ENCODE data around the gene LRMDA. TPM values are rescaled to one million over a fixed set of nuclear protein-coding genes. Genes with fewer than 3 reads are reported as not detected.
A peak's percentile ranks its signal among the peaks of the same experiment; 100 is the strongest.

Gene LRMDA
- total RNA-seq, 1 donor from 2014 or later, result 5.2 TPM

DNA sequence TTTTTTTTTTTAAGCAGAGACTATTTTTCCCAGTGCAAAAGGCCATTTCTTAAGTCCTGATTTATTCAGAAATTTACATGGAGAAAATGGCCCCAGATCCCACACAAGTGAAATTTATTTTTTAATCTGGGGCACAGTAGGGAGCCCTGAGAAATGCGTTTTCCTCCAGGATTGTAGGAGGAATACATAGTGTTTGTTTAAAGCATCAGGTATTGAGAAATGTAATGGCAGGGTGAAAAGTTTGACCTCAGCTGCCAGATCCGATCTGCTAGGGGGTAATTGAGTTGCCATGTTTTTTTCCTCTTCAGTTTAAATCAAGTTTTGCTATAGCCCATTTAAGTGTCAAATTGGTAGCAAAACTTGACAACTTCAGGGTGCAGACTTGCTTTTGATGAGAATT, 110.0 kb downstream of the LRMDA start:
- Mint-ChIP-seq H3K9me3 (peaks cover 4% of the 10 kb centered on the region), H3K4me1 (peaks cover 91% of the 10 kb centered on the region), H3K27me3 (ENCODE audit: insufficient read depth, low read depth) (peaks cover 9% of the 10 kb centered on the region), H3K4me3 (peak overlapping the region; percentile 59), H3K36me3 (no peaks in the 10 kb centered on the region), H3K27ac (peak overlapping the region; percentile 82)
- peaks cover 84% of the 10 kb centered on the region for H3K4me1 ChIP-seq
- H3K4me3 ChIP-seq, result peak overlapping the region; percentile 8
- peak; percentile 52 for DNase-seq (ENCODE audit: low spot score)
- H3K9ac ChIP-seq, result no peak overlapping the region
- peak overlapping the region; percentile 57 for H3K4me2 ChIP-seq
- H3K79me2 ChIP-seq (ENCODE audit: low read depth), result no peaks in the 10 kb centered on the region
- H3K27me3 ChIP-seq, result no peaks in the 10 kb centered on the region
- TF ChIP-seq, protein P1, sequence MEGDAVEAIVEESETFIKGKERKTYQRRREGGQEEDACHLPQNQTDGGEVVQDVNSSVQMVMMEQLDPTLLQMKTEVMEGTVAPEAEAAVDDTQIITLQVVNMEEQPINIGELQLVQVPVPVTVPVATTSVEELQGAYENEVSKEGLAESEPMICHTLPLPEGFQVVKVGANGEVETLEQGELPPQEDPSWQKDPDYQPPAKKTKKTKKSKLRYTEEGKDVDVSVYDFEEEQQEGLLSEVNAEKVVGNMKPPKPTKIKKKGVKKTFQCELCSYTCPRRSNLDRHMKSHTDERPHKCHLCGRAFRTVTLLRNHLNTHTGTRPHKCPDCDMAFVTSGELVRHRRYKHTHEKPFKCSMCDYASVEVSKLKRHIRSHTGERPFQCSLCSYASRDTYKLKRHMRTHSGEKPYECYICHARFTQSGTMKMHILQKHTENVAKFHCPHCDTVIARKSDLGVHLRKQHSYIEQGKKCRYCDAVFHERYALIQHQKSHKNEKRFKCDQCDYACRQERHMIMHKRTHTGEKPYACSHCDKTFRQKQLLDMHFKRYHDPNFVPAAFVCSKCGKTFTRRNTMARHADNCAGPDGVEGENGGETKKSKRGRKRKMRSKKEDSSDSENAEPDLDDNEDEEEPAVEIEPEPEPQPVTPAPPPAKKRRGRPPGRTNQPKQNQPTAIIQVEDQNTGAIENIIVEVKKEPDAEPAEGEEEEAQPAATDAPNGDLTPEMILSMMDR (IDR thresholded peaks at IDR 0.05), result no peak
- TF ChIP-seq EZH2phosphoT487 (IDR thresholded peaks at IDR 0.05) (no peak), EZH2 (IDR thresholded peaks at IDR 0.05) (no peak)
- no peaks in the 10 kb centered on the region for H4K20me1 ChIP-seq (ENCODE audit: low read depth)
- H3K9me3 ChIP-seq (ENCODE audit: low read depth), result no peaks in the 10 kb centered on the region
- no peak overlapping the region for H2AFZ ChIP-seq (replicated peaks)
- H3K36me3 ChIP-seq, result no peaks in the 10 kb centered on the region
- peaks cover 43% of the 10 kb centered on the region for H3F3A ChIP-seq (ENCODE audit: low read depth)
- peak overlapping the region; percentile 93 for H3K27ac ChIP-seq

DNA sequence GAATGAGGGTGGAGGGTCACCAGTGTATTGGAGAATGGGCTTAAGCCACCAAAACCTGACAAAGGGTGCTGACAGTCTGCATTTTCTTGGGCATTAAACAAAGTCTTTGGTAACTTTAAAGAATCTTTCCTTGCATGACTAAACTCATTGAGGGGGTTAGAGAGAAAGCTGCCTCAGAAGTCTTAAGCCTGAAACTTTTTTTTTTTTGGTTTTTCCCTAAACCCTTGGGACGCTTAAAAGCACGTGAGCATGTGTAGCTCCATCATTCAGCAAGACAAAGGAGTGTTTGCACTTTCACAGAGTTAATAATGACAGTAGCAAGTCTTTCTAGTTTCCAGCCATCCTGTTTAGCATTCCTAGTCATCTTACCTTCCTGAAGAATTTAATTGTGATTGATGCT, 110.7 kb downstream of the LRMDA start:
- TF ChIP-seq, protein P1 (IDR thresholded peaks at IDR 0.05), result no peak
- no peak for TF ChIP-seq EZH2phosphoT487 (IDR thresholded peaks at IDR 0.05)
- TF ChIP-seq EZH2 (IDR thresholded peaks at IDR 0.05), result no peak
- H3K27me3 ChIP-seq, result no peaks in the 10 kb centered on the region
- peaks cover 81% of the 10 kb centered on the region for H3K4me1 ChIP-seq
- H3K36me3 ChIP-seq, result no peaks in the 10 kb centered on the region
- Mint-ChIP-seq H3K36me3 (no peaks in the 10 kb centered on the region), H3K27ac (peak overlapping the region; percentile 39), H3K27me3 (ENCODE audit: insufficient read depth, low read depth) (peaks cover 6% of the 10 kb centered on the region), H3K4me1 (peaks cover 88% of the 10 kb centered on the region), H3K4me3 (no peak overlapping the region), H3K9me3 (peaks cover 6% of the 10 kb centered on the region)
- H2AFZ ChIP-seq (replicated peaks), result no peak overlapping the region
- H3K79me2 ChIP-seq (ENCODE audit: low read depth), result no peaks in the 10 kb centered on the region
- no peaks in the 10 kb centered on the region for H4K20me1 ChIP-seq (ENCODE audit: low read depth)
- peak; percentile 89 for DNase-seq (ENCODE audit: low spot score)
- peaks cover 43% of the 10 kb centered on the region for H3F3A ChIP-seq (ENCODE audit: low read depth)
- peak overlapping the region; percentile 95 for H3K27ac ChIP-seq
- H3K4me3 ChIP-seq, result peak overlapping the region; percentile 8
- no peak overlapping the region for H3K9ac ChIP-seq
- H3K9me3 ChIP-seq (ENCODE audit: low read depth), result no peaks in the 10 kb centered on the region
- H3K4me2 ChIP-seq, result peak overlapping the region; percentile 57

DNA sequence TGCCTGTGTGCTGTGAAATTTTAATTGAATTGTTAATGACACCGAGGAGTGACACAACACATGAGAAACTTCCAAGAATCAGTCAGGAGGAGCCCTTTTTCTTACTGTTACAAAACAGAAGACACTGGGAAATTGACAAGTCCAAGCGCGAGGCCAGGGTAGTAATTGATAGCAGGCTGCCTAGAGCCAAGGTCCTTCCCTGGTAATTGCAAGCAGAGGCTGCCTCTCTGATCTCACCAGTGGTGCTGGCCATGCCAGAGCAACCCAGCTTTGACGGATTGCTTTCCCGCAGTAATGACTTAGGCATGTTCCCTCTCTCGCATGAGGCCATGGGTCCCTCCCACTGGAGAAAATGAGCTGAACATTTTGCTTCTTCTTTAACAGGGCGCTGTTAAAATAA, 111.5 kb downstream of the LRMDA start:
- Histone ChIP-seq H3K9me3 (ENCODE audit: low read depth) (no peaks in the 10 kb centered on the region), H3F3A (ENCODE audit: low read depth) (peaks cover 43% of the 10 kb centered on the region), H3K4me3 (no peak overlapping the region), H3K27me3 (no peaks in the 10 kb centered on the region), H3K79me2 (ENCODE audit: low read depth) (no peaks in the 10 kb centered on the region), H3K36me3 (no peaks in the 10 kb centered on the region), H3K9ac (no peak overlapping the region), H3K4me1 (peaks cover 76% of the 10 kb centered on the region), H3K4me2 (peak overlapping the region; percentile 38), H4K20me1 (ENCODE audit: low read depth) (no peaks in the 10 kb centered on the region), H3K27ac (peak overlapping the region; percentile 95), H2AFZ (replicated peaks) (no peak overlapping the region)
- Mint-ChIP-seq H3K36me3 (no peaks in the 10 kb centered on the region), H3K4me3 (peak overlapping the region; percentile 25), H3K9me3 (peaks cover 14% of the 10 kb centered on the region), H3K4me1 (peaks cover 80% of the 10 kb centered on the region), H3K27ac (peak overlapping the region; percentile 39), H3K27me3 (ENCODE audit: insufficient read depth, low read depth) (peaks cover 6% of the 10 kb centered on the region)
- TF ChIP-seq EZH2phosphoT487 (IDR thresholded peaks at IDR 0.05), result no peak
- DNase-seq (ENCODE audit: low spot score), result peak; percentile 47

DNA sequence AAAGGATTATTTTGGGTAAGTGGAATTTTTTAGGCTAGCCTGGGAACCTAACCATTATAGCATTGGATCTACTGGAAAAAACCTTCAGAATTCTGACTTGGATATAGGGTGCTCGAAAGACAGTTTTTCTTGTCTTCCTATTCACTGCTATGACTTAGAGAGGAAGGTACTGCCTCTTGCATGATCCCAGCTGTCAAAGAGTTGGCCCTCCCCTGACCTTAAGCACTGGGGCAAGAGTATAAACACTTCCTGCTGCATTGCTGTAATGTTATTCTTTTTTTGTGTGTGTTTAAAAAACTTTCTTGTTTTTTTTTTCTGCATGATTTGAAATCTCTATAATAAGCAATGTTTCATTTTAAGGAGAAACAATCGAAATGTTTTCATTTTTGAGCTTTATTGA, 113.0 kb downstream of the LRMDA start:
- peaks cover 43% of the 10 kb centered on the region for H3F3A ChIP-seq (ENCODE audit: low read depth)
- peaks cover 65% of the 10 kb centered on the region for H3K4me1 Mint-ChIP-seq
- no peak overlapping the region for H2AFZ ChIP-seq (replicated peaks)
- H3K79me2 ChIP-seq (ENCODE audit: low read depth), result no peaks in the 10 kb centered on the region
- no peak for DNase-seq (ENCODE audit: low spot score)
- TF ChIP-seq EZH2 (IDR thresholded peaks at IDR 0.05) (no peak), EZH2phosphoT487 (IDR thresholded peaks at IDR 0.05) (no peak)
- TF ChIP-seq, protein P1 (IDR thresholded peaks at IDR 0.05), result no peak
- no peaks in the 10 kb centered on the region for H3K27me3 ChIP-seq
- H3K4me1 ChIP-seq, result peaks cover 67% of the 10 kb centered on the region
- no peaks in the 10 kb centered on the region for H4K20me1 ChIP-seq (ENCODE audit: low read depth)
- H3K27me3 Mint-ChIP-seq (ENCODE audit: insufficient read depth, low read depth), result peaks cover 6% of the 10 kb centered on the region
- no peaks in the 10 kb centered on the region for H3K36me3 ChIP-seq
- no peaks in the 10 kb centered on the region for H3K36me3 Mint-ChIP-seq
- H3K9ac ChIP-seq, result no peak overlapping the region
- no peak overlapping the region for H3K4me3 ChIP-seq
- peaks cover 16% of the 10 kb centered on the region for H3K9me3 Mint-ChIP-seq
- H3K27ac Mint-ChIP-seq, result no peak overlapping the region
- H3K27ac ChIP-seq, result no peak overlapping the region
- no peak overlapping the region for H3K4me2 ChIP-seq
- H3K4me3 Mint-ChIP-seq, result no peak overlapping the region
- no peaks in the 10 kb centered on the region for H3K9me3 ChIP-seq (ENCODE audit: low read depth)

All from neural progenitor cell (in vitro differentiated cells).